Measurements from ENCODE around the gene PCARE.

PCARE gene

DNA sequence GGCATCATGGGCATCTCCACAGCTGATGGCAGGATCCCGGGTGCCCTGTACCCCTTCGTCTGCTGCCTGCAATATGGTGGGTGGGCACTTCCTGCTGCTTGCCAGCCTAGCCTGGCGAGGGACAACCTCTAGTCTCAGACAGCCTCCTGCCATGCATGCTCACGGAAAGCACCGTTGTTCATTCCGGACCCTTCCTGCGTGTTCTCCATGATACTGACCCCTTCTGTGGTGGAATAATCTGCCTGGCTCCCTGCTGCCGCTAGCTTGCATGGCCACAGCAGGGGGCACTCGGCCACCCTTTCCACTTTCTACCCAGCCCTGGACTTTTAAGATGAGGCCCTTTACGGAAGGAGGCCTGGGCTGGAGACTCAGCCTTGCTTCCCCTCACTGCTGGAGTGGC is 12.0 kb downstream of the PCARE start:
- DNase-seq: no peak

DNA sequence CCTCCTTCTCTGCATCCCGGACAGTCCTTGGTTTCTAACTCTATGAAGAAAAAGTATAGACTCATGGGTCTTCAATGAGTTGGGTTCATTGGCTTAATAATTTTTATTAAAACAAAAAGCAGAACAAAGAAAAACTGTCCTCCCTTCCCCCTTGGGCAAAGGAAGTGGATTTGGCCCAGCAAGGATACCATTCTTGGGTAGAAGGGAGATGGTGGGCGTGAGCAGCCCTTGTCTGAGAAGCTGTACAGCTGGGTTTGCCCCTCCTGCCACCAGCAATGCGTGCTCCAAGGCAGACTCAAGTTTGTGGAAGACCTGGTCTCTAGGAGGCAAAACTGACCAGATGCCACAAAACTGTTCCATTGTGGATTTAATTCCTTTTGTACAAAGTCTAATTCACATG is 12.7 kb downstream of the PCARE start:
- no peak for DNase-seq

- no peak for DNase-seq
Observed at GRCh38 chr2:29061176-29061575, 13.1 kb downstream of the PCARE start.

GRCh38 chr2:29060441-29060840 is 13.9 kb downstream of the PCARE start:
- no peak for DNase-seq

DNA sequence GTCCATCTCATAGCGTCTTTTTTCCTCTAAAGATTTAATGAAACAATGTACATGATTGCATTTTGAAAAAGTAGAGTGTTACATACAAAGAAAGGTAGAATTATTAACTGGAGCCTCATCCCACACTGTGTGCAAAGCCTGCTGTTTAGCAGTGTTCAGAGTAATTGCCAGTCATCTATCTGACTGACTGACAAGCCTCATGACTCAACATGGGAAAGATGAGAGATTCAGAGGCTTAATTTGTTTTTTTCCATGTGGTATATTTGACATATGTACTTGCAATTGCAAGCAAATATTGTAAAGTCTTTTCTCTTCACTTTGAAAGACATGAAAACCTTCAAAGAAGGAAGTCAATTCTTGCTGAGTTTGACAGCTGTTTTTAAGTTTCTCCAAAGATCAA is 14.7 kb downstream of the PCARE start:
- DNase-seq: no peak

- DNase-seq: no peak
Observed at GRCh38 chr2:29057006-29057405, 17.3 kb downstream of the PCARE start.

- no peak for DNase-seq
Observed at GRCh38 chr2:29056452-29056851, 17.9 kb downstream of the PCARE start.

GRCh38 chr2:29055601-29056000 is 18.7 kb downstream of the PCARE start:
- no peak for DNase-seq

- no peak for DNase-seq
Observed at GRCh38 chr2:29054430-29054829, 19.9 kb downstream of the PCARE start.

GRCh38 chr2:29053670-29054400 is 20.5 kb downstream of the PCARE start:
- DNase-seq: no peak

GRCh38 chr2:29053223-29053622 is 21.1 kb downstream of the PCARE start:
- DNase-seq: no peak

DNA sequence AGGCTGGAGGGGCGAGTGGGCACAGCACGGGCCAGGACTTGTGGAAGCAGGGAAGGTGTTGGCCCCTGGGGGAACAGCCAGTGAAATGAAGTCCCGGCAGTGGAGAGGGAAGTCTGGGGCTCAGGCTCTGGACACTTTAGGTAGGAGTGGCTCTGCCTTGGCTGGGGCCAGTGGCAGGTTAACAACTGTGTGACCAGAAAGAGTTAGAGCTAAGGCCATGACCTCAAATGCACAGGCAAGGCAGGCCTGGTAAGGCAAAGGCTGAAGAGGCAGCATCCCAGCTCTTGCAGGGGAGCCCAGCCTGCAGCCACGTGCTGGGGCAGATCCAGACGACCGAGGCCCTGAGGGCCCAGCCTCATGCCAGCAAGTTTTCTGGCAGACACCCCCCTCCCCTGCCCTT is 21.5 kb downstream of the PCARE start:
- DNase-seq: no peak

DNA sequence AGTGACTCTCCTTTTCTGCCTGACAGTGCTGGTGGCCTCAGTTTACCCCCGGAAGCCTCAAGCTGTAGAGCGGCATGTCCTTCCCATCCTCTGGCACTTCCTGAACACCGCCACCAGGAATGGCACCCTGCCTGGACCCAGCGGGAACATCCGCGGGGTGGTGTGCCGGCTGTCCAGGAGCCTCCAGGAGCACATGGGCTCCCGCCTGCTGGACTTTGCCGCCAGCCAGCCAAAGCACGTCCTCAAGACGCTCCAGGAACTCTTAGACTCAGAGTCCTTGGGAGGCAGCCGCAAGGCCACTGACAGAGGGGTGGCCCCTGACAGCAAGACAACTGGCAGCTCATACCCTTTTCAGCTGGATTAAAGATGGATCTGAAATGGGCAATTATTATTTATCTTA is 22.6 kb downstream of the PCARE start:
- DNase-seq: no peak

- DNase-seq: no peak
Observed at GRCh38 chr2:29050591-29050990, 23.7 kb downstream of the PCARE start.

- DNase-seq: no peak
Observed at GRCh38 chr2:29047083-29047845, 27.1 kb downstream of the PCARE start.

- no peak for DNase-seq
Observed at GRCh38 chr2:29046321-29046720, 28.0 kb downstream of the PCARE start.

- DNase-seq: no peak
Observed at GRCh38 chr2:29044459-29044858, 29.9 kb downstream of the PCARE start.

DNA sequence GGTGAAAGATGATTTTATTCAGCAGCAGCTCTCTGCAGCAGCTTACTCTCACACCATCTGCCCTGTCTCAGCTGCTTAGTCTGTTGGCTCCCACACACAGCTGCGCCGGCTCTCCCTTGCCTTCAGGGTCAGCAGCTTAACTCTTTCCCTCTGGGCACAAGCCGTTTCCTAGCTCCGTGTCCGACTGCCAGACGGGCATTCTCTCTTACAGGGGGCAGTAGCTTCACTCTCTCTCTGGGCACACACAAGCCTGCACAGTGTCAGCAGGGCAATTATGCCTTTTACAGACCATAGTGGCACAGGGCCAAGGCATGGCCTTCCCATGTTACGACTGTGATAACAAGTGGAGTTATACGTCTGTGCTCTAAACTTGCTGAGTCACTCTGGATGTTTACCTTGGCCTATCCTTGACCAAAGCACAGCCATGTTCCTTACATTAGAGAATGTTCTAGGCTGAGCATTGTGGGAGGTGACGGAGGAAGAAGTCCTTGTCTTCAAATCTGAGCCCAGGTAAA is 31.7 kb downstream of the PCARE start:
- no peak for DNase-seq

- no peak for DNase-seq
Observed at GRCh38 chr2:29041161-29041660, 33.1 kb downstream of the PCARE start.

DNA sequence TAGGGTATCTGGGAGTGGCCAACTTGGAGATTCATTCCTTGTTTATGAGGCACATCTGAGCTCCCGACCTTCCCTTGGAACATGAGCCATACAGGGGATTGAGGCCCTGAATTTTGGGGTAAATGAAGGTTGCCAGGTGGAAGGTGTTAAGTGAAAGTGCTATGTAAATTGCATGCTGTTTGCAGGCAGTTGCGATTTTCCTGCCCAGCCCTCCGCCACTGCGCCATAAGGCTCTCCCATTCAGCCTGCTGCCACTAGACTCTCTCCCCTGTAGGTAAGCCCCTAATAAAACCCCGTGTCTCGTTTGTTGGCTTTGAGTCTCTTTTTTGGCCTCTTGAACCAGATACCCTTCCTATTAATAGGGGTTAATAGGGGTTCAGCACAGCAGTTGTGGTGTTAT is 33.8 kb downstream of the PCARE start:
- DNase-seq: no peak

GRCh38 chr2:29039718-29040480 is 34.4 kb downstream of the PCARE start:
- no peak for DNase-seq

DNA sequence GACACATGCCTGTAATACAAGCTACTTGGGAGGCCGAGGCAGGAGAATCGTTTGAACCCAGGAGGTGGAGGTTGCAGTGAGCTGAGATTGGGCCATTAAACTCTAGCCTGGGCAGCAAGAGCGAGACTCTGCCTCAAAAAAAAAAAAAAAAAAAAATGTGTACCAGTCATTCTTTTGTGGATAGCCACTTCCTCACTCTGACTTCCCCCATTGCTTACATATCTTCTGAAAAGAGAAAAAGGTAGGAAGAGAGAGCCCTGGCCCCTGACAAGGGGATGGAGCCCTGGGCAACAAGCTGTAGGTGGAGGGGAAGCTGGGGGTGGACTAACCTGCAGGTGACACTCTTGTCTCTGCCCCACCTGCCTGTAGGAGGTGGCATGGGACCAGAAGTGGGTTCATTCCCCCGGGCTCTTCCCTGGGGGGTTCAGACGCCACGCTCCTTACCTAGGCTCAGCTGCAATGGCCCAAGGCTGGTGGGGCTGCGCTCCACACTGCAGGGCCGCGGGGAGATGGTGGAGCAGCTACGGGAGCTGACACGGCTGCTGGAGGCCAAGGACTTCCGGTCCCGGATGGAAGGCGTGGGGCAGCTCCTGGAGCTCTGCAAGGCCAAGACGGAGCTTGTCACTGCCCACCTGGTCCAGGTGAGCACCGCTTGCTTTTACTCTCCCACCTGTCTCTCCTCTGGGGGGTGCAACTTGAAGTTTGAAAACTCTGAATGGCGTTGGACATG is 39.1 kb downstream of the PCARE start:
- DNase-seq: no peak

DNA sequence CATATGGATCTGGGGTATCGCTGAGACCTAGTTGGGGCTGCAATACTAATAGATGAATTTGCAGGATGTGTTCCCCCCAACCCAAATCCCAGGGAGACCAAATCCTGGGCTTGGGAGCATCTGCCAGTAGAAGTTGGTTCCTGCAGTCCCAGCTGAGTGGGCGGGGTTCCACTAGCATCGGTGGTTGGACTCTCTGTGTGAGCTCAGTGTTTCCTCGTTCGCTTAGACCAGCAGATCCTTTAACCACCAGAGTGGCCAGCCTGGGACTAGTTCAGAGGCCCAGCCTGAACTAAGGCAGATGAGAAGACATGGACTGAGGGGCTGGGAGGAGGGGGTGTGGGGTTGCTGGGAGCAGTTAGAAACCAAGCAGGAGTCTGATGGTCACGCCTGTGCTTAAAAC is 40.7 kb downstream of the PCARE start:
- no peak for DNase-seq

Data from CD4-positive, alpha-beta T cell treated with Interleukin-6 for 4 hours (primary cell).